Measurements from ENCODE around the gene DRC1.
"Not testable (repeated sequence)": the region's sequence is repeated elsewhere in the genome, so short reads cannot be mapped to it uniquely, and the experiment has no call there.

Gene DRC1

DNA sequence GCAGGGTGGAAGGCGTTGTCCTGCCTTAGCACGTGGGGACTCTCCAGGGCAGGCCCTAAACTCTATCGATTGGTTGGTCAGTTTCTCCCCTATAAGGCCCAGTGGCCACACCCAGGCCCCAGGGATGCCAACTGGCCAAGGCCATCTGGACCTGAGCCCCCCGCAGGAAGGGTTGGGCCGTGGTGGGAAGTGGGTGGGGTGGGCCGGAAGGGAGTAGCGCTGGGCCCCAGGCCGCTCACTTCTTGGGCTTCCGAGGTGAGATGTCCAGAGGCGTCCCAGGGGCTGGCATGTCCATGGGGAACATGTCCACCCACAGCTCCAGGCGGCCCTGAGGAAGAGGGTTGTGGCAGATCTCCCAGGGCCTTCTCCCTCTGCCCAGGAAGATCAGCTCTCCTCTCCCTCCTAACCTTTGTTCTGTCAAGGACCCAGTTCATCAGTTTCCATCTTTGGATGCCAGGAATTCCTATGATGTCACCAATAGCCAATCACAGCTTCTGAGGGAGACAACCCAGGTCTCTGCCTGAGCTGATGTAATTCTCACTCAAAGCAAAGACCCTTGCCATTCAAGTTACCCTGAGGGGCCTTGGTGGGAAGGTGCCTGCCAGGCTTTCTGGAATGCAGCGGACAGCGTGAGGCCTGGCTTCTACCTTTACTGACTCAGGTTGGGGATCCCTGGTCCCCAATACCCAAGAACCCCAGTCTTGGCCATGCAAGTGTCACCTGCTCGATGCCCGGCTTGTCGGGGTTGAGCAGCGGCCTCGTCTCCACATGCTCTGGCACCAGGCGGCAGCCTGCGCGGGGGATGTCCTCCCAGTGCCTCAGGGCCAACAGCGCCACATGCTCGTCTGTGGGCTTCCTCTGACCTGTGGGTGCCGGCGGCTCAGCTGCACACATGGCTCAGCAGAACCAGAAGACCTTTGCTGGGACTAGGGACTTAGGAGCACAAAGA, 61.8 kb downstream of the DRC1 start:
- DNase-seq (ENCODE audit: low read depth): no peak

DNA sequence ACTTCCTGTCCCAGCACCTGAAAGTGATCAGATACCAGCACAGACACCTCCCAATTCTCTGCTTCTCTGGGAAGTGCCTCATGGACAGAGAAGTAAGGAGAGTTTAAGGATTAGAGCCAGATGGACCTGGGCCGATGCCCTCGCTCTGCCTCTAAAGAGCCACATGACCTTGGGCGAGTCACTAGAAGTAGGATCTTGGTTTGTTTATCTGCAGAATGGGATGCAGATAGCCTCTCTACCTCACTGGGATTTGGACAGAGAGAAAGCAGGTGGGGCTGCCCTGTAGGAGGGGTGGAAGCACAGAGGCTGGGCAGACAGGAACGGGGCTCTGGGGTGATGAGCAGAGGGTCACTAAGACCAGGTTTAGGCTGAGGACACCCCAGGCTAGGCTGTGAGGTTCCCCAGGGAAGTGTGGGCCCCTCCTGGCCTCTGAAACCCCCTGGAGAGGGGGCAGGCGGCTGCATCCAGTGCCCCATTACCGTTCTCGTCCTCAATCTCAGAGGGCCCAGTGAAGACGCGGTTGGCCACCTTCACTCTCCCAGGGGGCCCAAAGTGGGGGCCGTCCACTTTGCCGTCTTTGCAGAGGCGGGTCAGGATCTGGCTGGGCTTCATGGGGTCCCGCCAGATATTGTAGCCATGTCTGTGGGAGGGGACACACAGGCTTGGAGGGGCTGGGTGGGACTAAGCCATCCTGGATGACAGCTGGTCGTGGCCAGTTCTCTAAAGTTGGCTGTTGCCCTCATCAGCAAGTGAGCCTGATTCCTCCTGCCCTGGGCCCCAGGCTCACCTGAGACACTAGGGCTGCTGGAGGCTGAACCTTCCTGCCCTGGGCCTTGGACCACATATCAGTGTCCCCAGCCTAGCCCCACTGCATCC, 62.9 kb downstream of the DRC1 start:
- no peak for DNase-seq (ENCODE audit: low read depth)

DNA sequence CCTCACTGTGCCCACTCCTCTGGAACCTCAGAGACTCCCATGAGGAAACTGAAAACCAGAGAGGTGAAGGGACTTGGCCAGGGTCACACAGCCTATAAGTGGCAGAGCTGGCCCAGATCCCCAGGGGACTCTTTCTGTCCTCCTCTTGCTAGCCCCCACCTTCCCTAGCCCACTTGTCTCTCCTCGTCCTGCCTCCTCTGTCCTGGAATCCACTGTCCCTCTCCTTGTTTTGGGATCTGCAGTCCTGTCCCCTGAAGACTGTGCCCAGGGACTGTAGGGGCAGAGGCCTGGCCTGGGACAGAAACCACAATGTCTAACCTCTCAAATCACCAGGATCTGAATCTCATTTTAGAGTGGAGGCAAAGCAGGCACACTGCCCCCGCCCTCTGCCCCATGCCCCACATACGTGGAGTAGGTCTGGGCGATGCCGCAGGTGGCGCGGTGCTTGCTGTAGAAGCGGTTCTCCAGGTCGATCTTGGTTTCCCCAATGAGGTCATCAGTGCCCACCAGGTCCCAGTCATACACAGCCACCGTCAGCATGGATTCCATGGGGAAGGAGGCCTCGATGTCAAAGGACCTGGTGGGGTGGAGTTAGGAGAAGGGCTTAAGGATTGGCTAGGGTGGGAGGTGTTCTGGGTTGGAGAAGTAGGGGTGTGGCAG, 63.7 kb downstream of the DRC1 start:
- no peak for DNase-seq (ENCODE audit: low read depth)

DNA sequence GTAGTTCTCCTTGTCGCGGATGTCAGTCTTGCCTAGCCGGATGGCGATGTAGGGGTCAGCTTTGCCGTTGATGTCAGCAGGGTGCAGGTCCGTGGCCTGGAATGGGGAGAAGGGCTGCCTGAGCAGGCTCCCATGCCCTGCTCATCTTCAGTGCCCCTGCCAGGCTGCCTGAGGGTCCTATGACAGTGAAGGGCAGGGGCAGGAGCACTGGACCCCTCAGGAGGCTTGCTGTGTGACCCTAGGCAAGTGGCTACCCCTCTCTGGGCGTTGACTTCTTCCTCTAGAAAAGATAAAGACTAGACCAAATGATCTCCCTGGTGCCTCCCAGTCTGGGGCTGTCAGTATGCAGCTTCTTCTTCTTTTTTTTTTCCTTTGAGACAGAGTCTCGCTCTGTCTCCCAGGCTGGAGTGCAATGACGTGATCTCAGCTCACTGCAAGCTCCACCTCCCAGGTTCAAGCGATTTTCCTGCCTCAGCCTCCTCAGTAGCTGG, 64.3 kb downstream of the DRC1 start:
- DNase-seq (ENCODE audit: low read depth): no peak

GRCh38 chr2:26466662-26467310, 65.1 kb downstream of the DRC1 start:
- no peak for DNase-seq (ENCODE audit: low read depth)

- DNase-seq (ENCODE audit: low read depth): not testable (repeated sequence)
These were observed 66.8 kb downstream of the DRC1 start for GRCh38 chr2:26468544-26468943.

GRCh38 chr2:26469092-26469710, 67.5 kb downstream of the DRC1 start:
- peak; percentile 49 for DNase-seq (ENCODE audit: low read depth)

- DNase-seq (ENCODE audit: low read depth): no peak
These were observed 68.2 kb downstream of the DRC1 start for GRCh38 chr2:26469955-26470354.

DNA sequence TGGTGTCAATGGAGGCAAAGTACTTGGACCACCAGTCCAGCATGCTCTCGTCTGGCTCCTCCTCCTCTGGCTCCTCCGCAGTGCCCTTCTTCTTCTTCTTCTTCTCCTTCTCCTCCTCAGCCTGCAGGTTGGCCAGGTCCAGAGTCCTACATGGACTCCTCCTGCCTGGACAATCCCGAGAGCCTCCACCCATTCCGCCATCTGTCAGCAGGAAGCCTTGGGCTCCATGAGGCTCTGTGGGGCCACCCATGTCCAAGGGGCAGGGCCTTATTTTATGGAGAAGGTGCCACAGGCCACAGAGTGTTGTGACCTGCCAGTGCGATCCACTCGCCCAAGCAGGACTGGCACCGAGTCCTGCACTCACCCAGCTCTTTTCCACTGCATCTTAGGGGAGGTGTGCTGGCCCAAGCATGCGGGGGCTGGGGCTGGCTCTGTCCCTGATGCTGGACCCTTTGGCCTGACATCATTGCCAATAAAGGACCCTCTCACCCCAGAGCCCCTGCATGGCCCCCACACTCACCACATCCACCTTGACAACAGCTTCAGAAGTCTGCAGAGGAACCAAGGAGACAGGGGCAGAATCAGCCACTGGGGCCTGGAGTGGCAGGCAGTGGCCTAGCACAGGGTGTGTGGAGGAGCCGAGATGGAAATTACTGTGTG, 69.0 kb downstream of the DRC1 start:
- DNase-seq (ENCODE audit: low read depth): no peak

DNA sequence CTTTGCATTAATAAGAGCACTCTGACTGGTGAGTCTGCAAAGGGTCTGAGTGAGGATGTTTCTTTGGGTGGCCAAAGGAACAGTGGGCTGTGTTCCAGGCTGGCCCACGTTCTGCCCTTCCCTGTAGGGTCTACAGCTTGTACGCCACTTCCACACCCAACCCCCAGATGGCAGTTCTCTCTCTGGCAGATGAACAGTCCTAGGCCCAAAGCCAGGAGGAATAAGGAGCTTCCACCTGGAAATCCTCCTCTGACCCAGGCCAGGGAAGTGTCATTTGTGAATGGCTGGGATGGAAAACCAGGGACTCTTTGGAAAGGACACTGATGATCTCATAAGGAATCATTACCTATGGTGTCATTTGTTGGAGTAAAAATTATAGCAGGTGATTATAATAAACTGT, 69.6 kb downstream of the DRC1 start:
- no peak for DNase-seq (ENCODE audit: low read depth)

- DNase-seq (ENCODE audit: low read depth): no peak
These were observed 70.3 kb downstream of the DRC1 start for GRCh38 chr2:26471766-26472706.

DNA sequence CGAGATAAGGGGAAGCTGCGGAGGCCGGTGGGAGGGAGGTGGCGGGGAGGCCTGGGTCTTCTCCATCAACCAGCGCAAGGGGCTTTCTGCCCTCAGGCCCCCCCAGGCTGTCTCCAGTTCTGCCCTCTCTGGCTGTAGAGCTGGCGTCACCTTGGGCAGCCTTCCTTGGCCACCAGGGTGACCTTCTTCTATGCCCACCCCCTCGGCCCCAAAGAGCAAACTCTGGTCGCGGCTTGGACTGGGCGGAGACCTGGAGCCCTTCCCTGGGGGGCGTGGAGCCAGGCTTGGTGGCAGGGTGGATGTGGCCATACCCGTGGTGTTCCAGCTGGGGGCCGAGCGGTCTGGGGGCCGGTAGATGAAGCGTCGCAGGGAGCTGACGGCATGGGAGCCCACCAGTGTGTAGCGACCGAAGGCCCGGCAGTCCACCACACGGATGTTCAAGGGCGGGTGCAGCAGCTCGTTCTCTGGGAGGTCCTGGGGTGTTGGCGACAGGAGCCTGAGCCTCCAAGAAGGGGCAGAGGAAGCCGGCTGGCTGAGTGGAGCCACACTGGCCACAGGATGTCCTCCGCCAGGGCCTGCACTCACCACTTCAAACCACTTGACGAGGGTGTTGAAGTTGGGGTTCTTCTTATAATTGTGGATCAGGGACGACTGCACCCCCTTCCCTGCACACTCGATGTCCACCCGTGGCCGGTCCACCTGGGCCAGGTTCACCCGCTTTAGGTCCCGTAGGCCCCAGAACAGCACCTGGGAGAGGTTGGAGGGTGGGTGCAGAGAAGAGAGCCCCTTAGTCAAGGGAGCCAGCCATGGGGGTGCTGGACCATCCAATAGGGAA, 71.3 kb downstream of the DRC1 start:
- no peak for DNase-seq (ENCODE audit: low read depth)

- no peak for DNase-seq (ENCODE audit: low read depth)
These were observed 72.1 kb downstream of the DRC1 start for GRCh38 chr2:26473796-26474195.

DNA sequence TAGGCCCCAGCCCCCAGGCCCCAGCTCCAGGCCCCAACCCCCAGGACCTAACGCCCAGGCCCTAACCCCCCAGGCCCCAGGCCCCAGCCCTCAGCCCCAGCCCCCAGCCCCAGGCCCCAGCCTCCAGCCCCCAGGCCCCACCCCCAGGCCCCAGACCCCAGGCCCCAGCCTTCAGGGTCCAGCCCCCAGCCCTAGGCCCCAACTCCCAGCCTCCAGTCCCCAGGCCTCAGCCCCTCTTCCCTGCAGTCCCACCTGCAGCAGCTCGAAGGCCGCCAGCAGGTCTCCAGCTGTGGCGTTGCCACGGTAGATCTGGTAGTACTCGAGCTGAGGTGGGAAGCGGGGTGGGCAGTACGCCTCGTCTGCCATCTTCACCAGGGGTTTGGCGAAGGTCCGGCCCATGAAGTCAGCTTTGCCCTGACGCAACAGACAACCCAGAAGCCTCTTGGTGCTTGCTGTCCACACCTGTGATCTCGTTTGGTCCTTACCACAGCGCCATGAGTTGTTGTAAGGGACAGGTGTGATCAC, 72.6 kb downstream of the DRC1 start:
- DNase-seq (ENCODE audit: low read depth): no peak

DNA sequence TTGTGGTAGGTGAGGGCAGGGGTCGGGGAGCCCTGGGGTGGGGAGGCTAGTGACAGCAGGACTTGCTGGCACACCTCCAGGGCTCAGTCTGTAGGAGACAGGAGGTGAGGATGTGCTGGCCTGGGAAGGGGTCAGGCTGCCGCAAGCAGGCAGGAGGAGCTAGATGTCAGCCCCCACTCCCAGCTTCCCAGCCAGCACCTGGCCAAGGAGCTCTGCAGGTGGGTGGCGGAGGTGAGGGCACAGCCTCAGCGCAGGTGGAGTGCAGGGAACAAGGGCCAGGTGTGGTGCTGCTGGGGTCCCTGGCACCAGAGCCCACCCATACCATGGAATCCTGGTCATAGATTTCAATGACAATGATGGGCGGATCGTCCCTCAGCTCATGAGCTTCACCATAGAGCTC, 73.3 kb downstream of the DRC1 start:
- DNase-seq (ENCODE audit: low read depth): no peak

- no peak for DNase-seq (ENCODE audit: low read depth)
These were observed 74.2 kb downstream of the DRC1 start for GRCh38 chr2:26475832-26476501.

- no peak for DNase-seq (ENCODE audit: low read depth)
These were observed 75.6 kb downstream of the DRC1 start for GRCh38 chr2:26477126-26477910.
